CD1c-positive myeloid dendritic cell (primary cell): ENCODE results near the gene CMYA5.
"Not testable (repeated sequence)": the region's sequence is repeated elsewhere in the genome, so short reads cannot be mapped to it uniquely, and the experiment has no call there.

Experiments used
- DNase-seq: peaks from one replicate; pipeline ENCODE4 v3.0.0-alpha.2; 2016; ENCODE audit errors: extremely low spot score

Gene CMYA5

DNA sequence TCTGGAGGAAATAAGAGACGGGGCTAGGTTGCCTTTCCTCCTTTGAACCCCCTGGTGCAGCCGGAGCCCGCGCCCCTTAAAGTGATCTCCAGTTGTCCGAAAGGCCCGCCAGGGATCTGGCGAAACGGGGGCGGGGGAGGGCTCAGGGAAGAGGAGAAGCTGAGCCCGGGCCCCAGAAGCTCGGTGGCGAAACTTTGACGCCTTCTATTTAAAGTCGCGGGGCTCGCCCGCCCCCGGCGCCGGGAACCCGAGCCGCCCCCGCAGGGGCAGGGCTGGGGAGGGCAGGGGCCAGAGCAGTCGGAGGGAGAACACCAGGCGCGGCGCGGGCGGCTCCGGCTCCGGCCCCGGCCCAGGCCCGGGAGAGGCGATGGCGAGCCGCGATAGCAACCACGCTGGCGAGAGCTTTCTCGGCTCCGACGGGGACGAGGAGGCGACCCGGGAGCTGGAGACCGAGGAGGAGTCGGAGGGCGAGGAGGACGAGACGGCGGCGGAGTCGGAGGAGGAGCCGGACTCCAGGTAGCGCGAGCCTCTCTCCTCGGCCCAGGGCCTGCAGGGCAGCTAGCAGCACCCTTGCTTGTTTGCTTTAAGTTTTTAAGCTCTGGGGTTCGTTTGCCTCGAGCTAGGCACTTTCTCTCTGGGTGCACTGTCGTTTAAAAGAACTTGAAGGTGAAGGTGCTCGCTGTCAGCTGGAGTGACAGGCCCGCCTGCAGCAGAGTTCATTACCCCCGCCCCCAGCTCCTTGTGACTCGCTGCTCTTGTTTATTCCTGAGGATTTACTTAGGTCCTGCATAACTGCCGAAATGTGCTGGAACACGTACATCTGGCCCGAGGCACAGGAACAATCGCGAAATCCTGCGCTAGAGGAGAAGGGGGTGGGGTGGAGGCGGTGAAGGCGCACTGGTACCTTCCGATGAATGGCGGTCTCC, at the start of gene CMYA5:
TSS of gene CMYA5 (plus strand) at position 296 of the 926 bp plus-strand sequence. CDS start at position 368, 72 bp downstream.
- DNase-seq: no peak

- no peak for DNase-seq
Observed at GRCh38 chr5:79640571-79641055, 49.0 kb upstream of the CMYA5 start.

- no peak for DNase-seq
Observed at GRCh38 chr5:79641414-79641813, 48.2 kb upstream of the CMYA5 start.

DNA sequence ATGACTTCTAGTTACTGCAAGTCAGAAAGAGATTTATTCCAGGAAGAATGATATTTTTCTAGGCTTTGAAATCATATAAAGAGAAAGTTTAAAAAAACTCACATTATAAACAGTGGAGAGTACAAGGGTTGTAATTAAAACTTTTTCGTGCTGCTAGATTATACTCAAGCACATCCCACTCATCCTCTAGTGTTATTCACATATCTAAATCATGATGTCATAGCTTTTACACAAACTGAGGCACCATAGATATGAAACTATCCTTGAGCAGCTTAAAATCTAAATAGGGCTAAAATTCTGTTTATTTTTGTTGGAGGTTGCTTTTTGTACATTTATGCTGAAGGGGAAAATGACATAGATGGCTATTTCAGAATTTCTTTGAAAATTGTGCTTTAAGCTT, 47.4 kb upstream of the CMYA5 start:
- DNase-seq: no peak

DNA sequence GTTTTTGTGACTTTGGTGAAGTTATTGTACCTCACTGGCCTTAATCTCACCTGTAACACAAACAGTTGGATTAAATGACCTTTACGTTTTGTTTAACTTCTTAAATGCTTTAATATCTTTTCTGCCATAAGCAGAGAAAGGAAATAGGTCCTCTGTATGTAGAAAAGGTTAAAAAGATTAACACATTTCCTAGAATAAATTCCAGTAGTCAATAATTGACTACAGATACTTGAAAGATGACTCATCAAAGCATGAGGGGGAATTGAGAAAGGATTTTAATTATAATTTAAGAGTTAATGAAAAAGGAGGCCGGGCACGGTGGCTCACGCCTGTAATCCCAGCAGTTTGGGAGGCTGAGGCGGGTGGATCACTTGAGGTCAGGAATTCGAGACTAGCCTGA, 35.8 kb upstream of the CMYA5 start:
- no peak for DNase-seq

GRCh38 chr5:79663212-79663611, 26.4 kb upstream of the CMYA5 start:
- no peak for DNase-seq

DNA sequence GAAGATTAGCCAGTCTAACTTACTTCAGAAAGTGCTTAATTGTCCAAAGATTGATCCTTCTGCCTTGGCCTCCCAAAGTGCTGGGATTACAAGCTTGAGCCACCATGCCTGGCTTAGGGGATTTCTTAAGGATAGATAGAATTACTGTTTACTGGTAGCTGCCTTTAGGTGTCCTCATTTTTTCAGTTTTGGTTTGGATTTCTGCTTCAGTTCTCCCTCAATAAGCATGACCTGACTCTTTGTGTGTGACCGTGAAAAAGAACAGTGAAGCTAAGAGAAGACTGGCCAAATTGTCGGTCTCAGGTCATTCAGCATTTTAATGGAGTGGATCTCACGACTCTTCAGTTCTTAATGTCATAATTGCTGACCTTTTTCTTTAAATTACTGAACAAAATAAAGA, 22.9 kb upstream of the CMYA5 start:
- no peak for DNase-seq

- no peak for DNase-seq
Observed at GRCh38 chr5:79672392-79672791, 17.2 kb upstream of the CMYA5 start.

DNA sequence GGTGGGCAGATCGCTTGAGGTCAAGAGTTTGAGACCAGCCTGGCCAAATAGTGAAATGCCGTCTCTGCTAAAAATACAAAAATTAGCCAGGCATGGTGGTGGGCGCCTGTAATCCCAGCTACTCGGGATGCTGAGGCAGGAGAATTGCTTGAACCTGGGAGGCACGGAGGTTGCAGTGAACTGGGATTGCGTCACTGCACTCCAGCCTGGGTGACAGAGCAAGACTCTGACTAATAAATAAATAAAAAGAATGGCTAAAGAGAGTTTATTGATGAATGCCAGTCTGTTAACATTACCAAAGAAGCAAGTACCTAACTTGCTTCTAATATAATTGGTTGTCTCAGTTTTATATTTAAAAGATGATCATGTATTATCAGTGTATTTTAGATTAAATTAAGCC, 13.3 kb upstream of the CMYA5 start:
- not testable (repeated sequence) for DNase-seq

- DNase-seq: not testable (repeated sequence)
Observed at GRCh38 chr5:79682102-79682501, 7.5 kb upstream of the CMYA5 start.

DNA sequence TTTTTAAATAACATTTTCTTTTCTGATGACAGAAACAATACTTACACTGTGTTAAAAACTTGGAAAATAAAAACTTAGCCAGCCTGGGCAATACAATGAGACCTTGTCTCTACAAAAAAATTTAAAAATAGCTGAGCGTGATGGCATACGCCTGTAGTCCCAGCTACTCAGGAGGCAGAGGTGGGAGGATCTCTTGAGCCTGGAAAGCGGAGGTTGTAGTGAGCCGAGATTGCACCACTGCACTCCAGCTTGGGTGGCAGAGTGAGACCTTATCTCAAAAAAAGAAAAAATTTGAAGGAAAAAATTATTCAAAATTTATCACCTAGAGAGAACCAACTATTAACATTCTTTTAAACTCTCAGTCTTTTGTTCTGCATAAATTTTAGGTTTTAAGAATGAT, 4.9 kb upstream of the CMYA5 start:
- DNase-seq: no peak

DNA sequence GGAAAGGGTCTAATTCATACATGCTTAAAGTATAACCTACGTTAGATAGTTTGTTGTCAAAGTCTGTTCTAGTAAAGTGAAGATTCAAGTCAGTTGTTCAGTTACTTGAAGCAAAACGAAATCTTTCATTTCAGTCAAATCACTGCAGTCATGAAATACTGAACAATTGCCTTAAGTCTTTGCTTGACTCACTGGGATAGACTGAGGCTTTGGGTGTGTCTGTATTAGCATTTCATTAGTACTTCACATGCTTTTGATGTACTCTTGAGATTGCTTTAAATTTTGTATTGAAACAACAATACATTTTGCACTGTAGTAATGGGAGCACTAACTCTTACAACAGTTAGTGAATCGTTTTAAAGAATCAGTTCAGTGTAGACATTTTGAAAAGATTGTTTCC, 4.0 kb upstream of the CMYA5 start:
- DNase-seq: no peak

DNA sequence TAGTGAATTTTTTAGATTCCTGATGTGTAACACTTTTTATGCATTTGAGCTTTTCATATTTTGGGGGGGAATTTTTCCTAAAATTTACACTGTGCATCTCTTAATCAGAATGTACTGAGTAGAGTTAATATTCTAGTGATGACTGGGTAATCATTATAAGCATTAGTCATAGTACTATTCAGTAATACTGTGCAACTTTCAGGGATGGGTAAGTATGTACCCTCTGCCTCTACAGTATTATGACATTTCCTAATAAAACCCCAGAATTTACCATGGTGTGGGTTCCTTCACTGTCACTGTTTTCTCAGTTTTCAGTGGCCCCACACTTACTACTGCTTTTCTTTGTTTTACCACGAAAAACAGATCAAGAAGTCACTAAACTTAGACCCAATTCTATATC, 2.8 kb upstream of the CMYA5 start:
- no peak for DNase-seq

- no peak for DNase-seq
Observed at GRCh38 chr5:79687889-79688288, 1.7 kb upstream of the CMYA5 start.

DNA sequence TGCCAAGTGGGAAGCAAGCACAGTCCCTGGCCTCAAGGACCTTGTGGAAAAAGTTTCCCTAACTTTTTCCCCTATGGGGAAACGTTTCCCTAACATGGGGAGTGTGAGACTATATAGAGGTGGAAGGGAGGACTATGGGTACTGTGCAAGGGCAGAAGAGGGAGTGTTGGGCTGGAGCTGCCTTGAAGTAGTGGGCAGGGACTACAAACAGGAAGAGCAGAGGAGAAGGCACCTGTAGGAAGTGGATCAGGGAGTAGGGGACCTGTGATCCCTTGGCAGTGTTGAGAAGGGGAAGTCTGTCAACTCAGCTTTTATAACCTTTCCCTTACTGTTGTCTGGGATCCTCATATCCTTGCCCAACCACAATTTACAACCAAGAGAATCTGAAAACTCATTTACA, 1.4 kb downstream of the CMYA5 start:
- no peak for DNase-seq

- DNase-seq: no peak
Observed at GRCh38 chr5:79692596-79692995, 3.0 kb downstream of the CMYA5 start.

- DNase-seq: no peak
Observed at GRCh38 chr5:79694183-79694582, 4.5 kb downstream of the CMYA5 start.

DNA sequence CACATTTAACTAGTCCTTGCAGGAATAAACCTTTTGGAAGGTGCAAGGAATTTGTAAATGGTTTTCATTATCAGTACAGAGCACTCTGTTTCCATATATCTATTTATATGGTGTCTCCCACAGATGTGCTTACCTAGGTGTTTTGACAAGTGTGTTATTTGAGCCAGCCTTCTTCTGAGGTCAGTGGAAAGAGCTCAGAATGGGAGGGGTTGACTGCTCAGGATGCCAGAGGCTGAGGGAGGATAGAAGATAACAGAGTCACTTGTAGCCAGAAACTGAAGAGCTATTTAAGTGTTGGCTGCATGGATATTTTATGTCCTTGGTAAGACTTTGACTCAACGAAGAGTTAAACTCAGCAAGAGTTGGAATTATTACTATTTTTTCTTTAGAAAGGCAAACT, 5.0 kb downstream of the CMYA5 start:
- no peak for DNase-seq

DNA sequence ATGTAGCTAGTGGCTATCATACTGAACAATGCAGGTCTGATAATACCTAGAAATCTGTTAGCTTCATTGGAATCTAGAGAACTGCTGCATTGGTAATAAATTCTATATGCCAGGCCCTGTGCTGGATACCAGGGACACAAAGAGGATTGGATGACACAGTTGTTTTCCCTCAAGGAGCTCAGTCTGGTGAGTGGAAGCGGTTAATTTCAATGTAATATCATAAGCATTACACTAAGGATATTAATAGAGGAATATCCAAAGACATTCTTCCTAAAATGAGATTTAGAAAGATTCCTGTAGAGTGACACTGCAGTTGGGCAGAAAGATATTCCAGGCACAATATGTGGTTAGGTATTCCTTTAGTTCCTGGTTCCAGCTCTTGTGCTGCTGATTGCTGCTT, 5.9 kb downstream of the CMYA5 start:
- no peak for DNase-seq

DNA sequence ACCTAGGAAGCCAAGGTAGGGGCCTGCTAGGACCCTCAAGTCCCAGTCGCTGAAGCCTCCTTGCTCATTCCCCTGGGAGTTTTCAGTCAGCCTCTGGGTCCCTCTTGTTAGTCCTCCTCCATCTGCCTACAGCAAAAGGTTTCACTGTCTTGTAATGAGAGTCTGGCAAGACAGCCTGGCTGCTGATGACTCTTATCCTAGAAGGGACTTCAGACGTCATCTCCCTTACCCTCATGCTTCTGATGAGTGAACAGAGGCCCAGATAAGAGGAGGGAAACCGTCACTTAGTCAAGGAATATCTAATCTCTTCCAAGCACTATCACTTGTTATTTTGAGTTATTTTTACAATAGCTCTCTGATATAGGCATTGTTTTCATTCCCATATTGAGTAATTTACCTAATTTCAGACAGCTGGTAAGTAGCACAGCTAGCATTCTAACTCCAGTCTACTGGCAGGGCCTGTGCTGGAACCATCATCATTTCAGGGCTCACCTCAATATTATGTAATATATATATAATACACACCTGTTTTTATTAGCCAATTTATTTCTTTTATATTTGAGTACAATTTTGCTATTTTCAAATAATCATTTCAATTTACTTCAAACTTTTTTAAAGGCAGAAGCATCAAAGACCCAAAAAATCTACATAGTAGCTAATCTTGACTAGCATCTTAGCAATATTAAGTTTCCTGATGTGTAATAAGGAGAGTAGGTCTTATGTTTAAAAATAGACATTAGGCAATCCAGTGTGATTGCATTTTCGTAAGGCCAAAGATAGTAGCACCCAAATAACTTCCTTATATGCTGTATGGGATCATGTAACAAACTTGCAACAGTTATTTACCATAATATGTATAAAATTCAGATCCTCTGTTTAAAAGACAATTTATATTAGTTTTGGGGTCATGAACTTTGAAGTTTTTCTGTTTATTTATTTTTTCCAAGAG, 7.9 kb downstream of the CMYA5 start:
- peak; percentile 59 for DNase-seq

DNA sequence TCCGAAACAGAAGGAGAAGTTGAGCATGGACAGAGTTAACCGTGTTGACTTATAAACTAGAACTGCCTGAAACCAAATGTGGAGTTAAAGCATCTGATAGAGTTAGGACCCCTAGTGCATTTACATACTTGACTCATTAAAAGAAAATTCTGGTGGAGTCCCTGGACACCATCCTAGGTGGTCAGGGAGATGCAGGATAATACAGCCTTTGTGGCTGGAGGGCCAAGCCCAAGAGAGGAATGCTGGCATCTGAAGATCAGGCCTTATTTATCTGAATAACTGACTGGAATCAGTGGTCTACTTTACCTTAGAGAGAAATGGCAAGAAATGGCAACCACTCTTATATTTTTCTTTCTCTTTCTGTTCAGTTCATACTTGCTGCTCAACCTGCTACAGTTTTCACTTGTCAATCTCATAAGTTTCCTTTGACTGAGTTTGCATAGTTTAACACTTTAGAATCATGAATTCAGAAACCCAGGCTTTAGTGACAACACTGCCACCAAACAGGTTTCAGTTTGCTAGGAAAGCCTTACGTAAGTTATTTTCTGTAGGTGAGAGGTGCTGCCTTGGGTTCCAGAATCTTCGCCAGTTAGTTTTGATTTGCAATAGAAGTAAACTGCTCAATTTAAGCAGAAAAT, 10.2 kb downstream of the CMYA5 start:
- DNase-seq: no peak
